HCT116 (cell line): ENCODE measurements around the gene AKR7A3. TPM values are rescaled to one million over a fixed set of nuclear protein-coding genes. Genes with fewer than 3 reads are reported as not detected.

Source experiments
- ATAC-seq: fragments of 200-7000 bp; cut with Tn5 transposase; 2 replicates; pipeline ENCODE4 v1.9.1; 2020; ENCODE audit warnings: mild to moderate bottlenecking, moderate library complexity
- BruUV-seq: library from RNA; stranded (reverse); fragments of 400-500 nt; replicated peaks from 2 replicates; lab custom pipeline; 2021; lab: Mats Ljungman, UMichigan
- CTCF ChIA-PET: fragments of 300-600 bp; sonication (Branson Sonifier 250); formaldehyde crosslinking; loops from one replicate; lab custom pipeline; 2021; ENCODE audit warnings: antibody characterized with exemption; lab: Charles Lee
- POLR2A ChIA-PET: fragments of 300-600, 350-600 bp; sonication (Branson Sonifier 250); formaldehyde crosslinking; loops from one replicate; lab custom pipeline; 2021; ENCODE audit warnings: antibody characterized with exemption; lab: Charles Lee
- RAD21 ChIA-PET, 2 experiments: fragments of 300-600 bp; sonication (Branson Sonifier 250); formaldehyde crosslinking; loops; one replicate each; lab custom pipeline; 2023; ENCODE audit warnings: low total read pairs in 2 of 2; ENCODE audit not compliant: uncharacterized antibody in 2 of 2, unreplicated experiment in 2 of 2, low non-redundant PET in 1 of 2; lab: Charles Lee
- DNase-seq: peaks from one replicate; pipeline ENCODE4 v3.0.0-alpha.2; 2010; ENCODE audit warnings: low read depth, low spot score
- H2AFZ ChIP-seq: fragments of 200-600 bp; shearing (Covaris generic), sonication (generic); 2 replicates; pipeline ENCODE4 v1.6.1; 2017; ENCODE audit warnings: low read depth, mixed run types, mixed read lengths, antibody characterized with exemption, low read length; ENCODE audit not compliant: poor library complexity, severe bottlenecking
- H3K27ac ChIP-seq: 2 replicates; pipeline ENCODE4 v1.5.1; 2012; ENCODE audit warnings: low read depth, low read length
- H3K27me3 ChIP-seq: fragments of 200-600 bp; sonication (generic); 2 replicates; pipeline ENCODE4 v1.6.1; 2016; ENCODE audit warnings: mixed run types, low read length, mixed read lengths; ENCODE audit not compliant: insufficient read depth
- H3K36me3 ChIP-seq, 2 experiments: fragments of 200-500 bp in 1 of 2; fragments of 200-600 bp in 1 of 2; sonication (Bioruptor generic) in 1 of 2; sonication (generic) in 1 of 2; 2 replicates each; pipeline versions ENCODE4 v1.5.1 to v1.6.1; 2014 to 2016; ENCODE audit warnings: low read length in 2 of 2, inconsistent platforms in 1 of 2, mixed read lengths in 1 of 2, mixed run types in 1 of 2; ENCODE audit not compliant: insufficient read depth in 2 of 2, control insufficient read depth in 1 of 2
- H3K4me1 ChIP-seq, 2 experiments: fragments of 200-600 bp in 1 of 2; sonication (generic) in 1 of 2; 2 replicates each; pipeline versions ENCODE4 v1.5.1 to v1.6.1; 2012 to 2017; ENCODE audit warnings: low read length in 2 of 2, inconsistent platforms in 1 of 2, mild to moderate bottlenecking in 1 of 2, mixed read lengths in 1 of 2, mixed run types in 1 of 2, moderate library complexity in 1 of 2; ENCODE audit not compliant: insufficient read depth in 2 of 2, control insufficient read depth in 1 of 2
- H3K4me2 ChIP-seq: fragments of 200-600 bp; sonication (generic); 2 replicates; pipeline ENCODE4 v1.6.1; 2017; ENCODE audit warnings: mixed run types, low read length, mixed read lengths
- H3K4me3 ChIP-seq, 2 experiments: fragments of 200-600 bp in 1 of 2; sonication (generic) in 1 of 2; replicated peaks in 1 of 2; 2 replicates each; pipeline ENCODE4 v1.5.1; 2011 to 2016; ENCODE audit warnings: low read length in 2 of 2, control low read depth in 1 of 2, low read depth in 1 of 2, mild to moderate bottlenecking in 1 of 2, mixed read lengths in 1 of 2, mixed run types in 1 of 2
- H3K79me2 ChIP-seq: fragments of 200-600 bp; sonication (generic); 2 replicates; pipeline ENCODE4 v1.6.1; 2017; ENCODE audit warnings: mild to moderate bottlenecking, mixed run types, low read length, moderate library complexity, mixed read lengths; ENCODE audit not compliant: insufficient read depth
- H3K9ac ChIP-seq: fragments of 200-600 bp; sonication (generic); 2 replicates; pipeline ENCODE4 v1.6.1; 2016; ENCODE audit warnings: low read length, mixed read lengths
- H3K9me2 ChIP-seq: fragments of 200-600 bp; sonication (generic), shearing (Covaris generic); 2 replicates; pipeline ENCODE4 v1.6.1; 2017; ENCODE audit warnings: mixed run types, mild to moderate bottlenecking, moderate library complexity; ENCODE audit not compliant: insufficient read depth
- H3K9me3 ChIP-seq, 2 experiments: fragments of 200-500 bp in 1 of 2; fragments of 200-600 bp in 1 of 2; sonication (Bioruptor generic) in 1 of 2; sonication (generic) in 1 of 2; 2 replicates each; pipeline ENCODE4 v1.6.1; 2014 to 2017; ENCODE audit warnings: low read length in 2 of 2, mixed read lengths in 2 of 2, inconsistent platforms in 1 of 2, low read depth in 1 of 2, mild to moderate bottlenecking in 1 of 2, mixed run types in 1 of 2, moderate library complexity in 1 of 2; ENCODE audit not compliant: control insufficient read depth in 1 of 2, insufficient read depth in 1 of 2
- H4K20me1 ChIP-seq: fragments of 200-600 bp; sonication (generic), shearing (Covaris generic); 2 replicates; pipeline ENCODE4 v1.6.1; 2017; ENCODE audit warnings: mixed run types, mild to moderate bottlenecking, moderate library complexity; ENCODE audit not compliant: insufficient read depth
- CBX3 ChIP-seq: IDR thresholded peaks from 2 replicates; pipeline ENCODE4 v1.6.1; 2012; ENCODE audit warnings: low read depth
- CEBPB ChIP-seq: IDR thresholded peaks from 2 replicates; pipeline ENCODE4 v1.6.1; 2012; ENCODE audit warnings: low read depth
- ELF1 ChIP-seq: IDR thresholded peaks from 2 replicates; pipeline ENCODE4 v1.6.1; 2012; ENCODE audit warnings: low read depth, borderline replicate concordance
- POLR2AphosphoS5 ChIP-seq: IDR thresholded peaks from 2 replicates; pipeline ENCODE4 v1.6.1; 2011; ENCODE audit warnings: mild to moderate bottlenecking, low read depth, low read length, moderate library complexity
- SIN3A ChIP-seq: IDR thresholded peaks from 2 replicates; pipeline ENCODE4 v1.6.1; 2012; ENCODE audit warnings: low read depth
- SP1 ChIP-seq: IDR thresholded peaks from 2 replicates; pipeline ENCODE4 v1.6.1; 2012; ENCODE audit warnings: low read depth
- ZNF274 ChIP-seq: fragments of 200-500 bp; sonication (Bioruptor generic); IDR thresholded peaks from 2 replicates; pipeline ENCODE4 v1.6.1; 2014; ENCODE audit warnings: mild to moderate bottlenecking, low read depth, low read length, inconsistent platforms
- intact Hi-C: fragments of 100-400 bp; cut with micrococcal nuclease; formaldehyde crosslinking; loops from 2 replicates; pipeline ENCODE4 v1.10.0; 2022
- total RNA-seq: library from RNA; stranded (reverse); gene quantifications from one replicate; pipeline ENCODE4 v1.2.1, GENCODE V29; 2021; ENCODE audit not compliant: unreplicated experiment
- TF ChIP-seq, protein P1 (sequence below): IDR thresholded peaks from 2 replicates; pipeline ENCODE4 v1.6.1; 2012; ENCODE audit warnings: low read depth

Gene AKR7A3
- total RNA-seq, 1 experiment from 2014 or later = 1.7 TPM

GRCh38 chr1:19333587-19334354 is 45.2 kb upstream of the AKR7A3 start (continued):
- TF ChIP-seq, protein P1, sequence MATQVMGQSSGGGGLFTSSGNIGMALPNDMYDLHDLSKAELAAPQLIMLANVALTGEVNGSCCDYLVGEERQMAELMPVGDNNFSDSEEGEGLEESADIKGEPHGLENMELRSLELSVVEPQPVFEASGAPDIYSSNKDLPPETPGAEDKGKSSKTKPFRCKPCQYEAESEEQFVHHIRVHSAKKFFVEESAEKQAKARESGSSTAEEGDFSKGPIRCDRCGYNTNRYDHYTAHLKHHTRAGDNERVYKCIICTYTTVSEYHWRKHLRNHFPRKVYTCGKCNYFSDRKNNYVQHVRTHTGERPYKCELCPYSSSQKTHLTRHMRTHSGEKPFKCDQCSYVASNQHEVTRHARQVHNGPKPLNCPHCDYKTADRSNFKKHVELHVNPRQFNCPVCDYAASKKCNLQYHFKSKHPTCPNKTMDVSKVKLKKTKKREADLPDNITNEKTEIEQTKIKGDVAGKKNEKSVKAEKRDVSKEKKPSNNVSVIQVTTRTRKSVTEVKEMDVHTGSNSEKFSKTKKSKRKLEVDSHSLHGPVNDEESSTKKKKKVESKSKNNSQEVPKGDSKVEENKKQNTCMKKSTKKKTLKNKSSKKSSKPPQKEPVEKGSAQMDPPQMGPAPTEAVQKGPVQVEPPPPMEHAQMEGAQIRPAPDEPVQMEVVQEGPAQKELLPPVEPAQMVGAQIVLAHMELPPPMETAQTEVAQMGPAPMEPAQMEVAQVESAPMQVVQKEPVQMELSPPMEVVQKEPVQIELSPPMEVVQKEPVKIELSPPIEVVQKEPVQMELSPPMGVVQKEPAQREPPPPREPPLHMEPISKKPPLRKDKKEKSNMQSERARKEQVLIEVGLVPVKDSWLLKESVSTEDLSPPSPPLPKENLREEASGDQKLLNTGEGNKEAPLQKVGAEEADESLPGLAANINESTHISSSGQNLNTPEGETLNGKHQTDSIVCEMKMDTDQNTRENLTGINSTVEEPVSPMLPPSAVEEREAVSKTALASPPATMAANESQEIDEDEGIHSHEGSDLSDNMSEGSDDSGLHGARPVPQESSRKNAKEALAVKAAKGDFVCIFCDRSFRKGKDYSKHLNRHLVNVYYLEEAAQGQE = no peak
- TF ChIP-seq CEBPB (no peak), CBX3 (no peak), ELF1 (no peak), ZNF274 (no peak), SIN3A (no peak), SP1 (no peak)

DNA sequence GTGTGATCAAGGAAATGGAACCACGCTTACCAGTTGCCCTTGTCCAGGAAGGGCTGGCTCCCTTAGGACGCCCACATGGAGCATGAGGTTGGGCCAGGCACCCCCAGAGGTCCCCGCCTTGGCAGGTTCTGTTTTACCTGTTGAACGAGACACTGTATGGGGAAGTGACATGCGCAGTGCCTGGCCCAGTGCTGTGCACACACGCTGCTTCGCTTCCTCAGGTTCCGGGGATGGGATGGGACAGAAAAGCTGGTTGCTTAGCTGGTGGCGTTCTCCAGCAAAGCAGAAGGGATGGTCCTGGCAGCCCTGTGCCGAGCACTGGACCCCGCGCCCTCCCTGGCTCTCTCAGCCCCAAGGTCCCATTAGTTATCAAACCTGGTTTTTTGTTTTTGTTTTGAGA is 44.3 kb upstream of the AKR7A3 start:
- Histone ChIP-seq H2AFZ (no peak overlapping the region), H3K9me2 (no peaks in the 10 kb centered on the region), H3K36me3 (no peaks in the 10 kb centered on the region), H3K27me3 (no peaks in the 10 kb centered on the region), H4K20me1 (no peaks in the 10 kb centered on the region), H3K9me3 (no peaks in the 10 kb centered on the region), H3K4me1 (peaks cover 23 to 42% of the 10 kb centered on the region in 2 experiments), H3K27ac (no peak overlapping the region), H3K4me3 (no peak overlapping the region), H3K4me2 (no peak overlapping the region), H3K79me2 (no peaks in the 10 kb centered on the region), H3K9ac (no peak overlapping the region)
- ATAC-seq (no peak), DNase-seq (no peak)
- intact Hi-C loops = no loop called here
- no peak for TF ChIP-seq POLR2AphosphoS5
- ChIA-PET POLR2A (no interaction called here), CTCF (no interaction called here), RAD21 (no interaction called here)
- no TSS peak for BruUV-seq
